GM19463 (cell line): ENCODE results near the gene NHERF2.
"Not testable (repeated sequence)": the region's sequence is repeated elsewhere in the genome, so short reads cannot be mapped to it uniquely, and the experiment has no call there.

Source experiments
- ATAC-seq: cut with Tn5 transposase; IDR thresholded peaks from one replicate; pipeline ENCODE4 v1.9.1; 2021; ENCODE audit warnings: mild to moderate bottlenecking, moderate library complexity; ENCODE audit not compliant: unreplicated experiment

The NHERF2 gene

GRCh38 chr16:2025251-2025650 is 1.5 kb upstream of the NHERF2 start:
- ATAC-seq = no peak

GRCh38 chr16:2025878-2026460 is 733 bp upstream of the NHERF2 start:
- no peak for ATAC-seq

GRCh38 chr16:2027024-2028010 is 615 bp downstream of the NHERF2 start:
- ATAC-seq = no peak

- no peak for ATAC-seq
These were observed 1.4 kb downstream of the NHERF2 start for GRCh38 chr16:2028146-2028545.

- no peak for ATAC-seq
These were observed 2.0 kb downstream of the NHERF2 start for GRCh38 chr16:2028620-2029220.

GRCh38 chr16:2029350-2029749 is 2.6 kb downstream of the NHERF2 start:
- no peak for ATAC-seq

GRCh38 chr16:2030036-2030435 is 3.3 kb downstream of the NHERF2 start:
- no peak for ATAC-seq

GRCh38 chr16:2031081-2031577 is 4.4 kb downstream of the NHERF2 start:
- no peak for ATAC-seq

- ATAC-seq = no peak
These were observed 5.8 kb downstream of the NHERF2 start for GRCh38 chr16:2032285-2033056.

GRCh38 chr16:2033057-2033908 is 6.6 kb downstream of the NHERF2 start:
- ATAC-seq = no peak

GRCh38 chr16:2033909-2034695 is 7.4 kb downstream of the NHERF2 start:
- ATAC-seq = not testable (repeated sequence)

- ATAC-seq = no peak
These were observed 8.2 kb downstream of the NHERF2 start for GRCh38 chr16:2034696-2035430.

- ATAC-seq = no peak
These were observed 8.9 kb downstream of the NHERF2 start for GRCh38 chr16:2035431-2036199.

- no peak for ATAC-seq
These were observed 9.7 kb downstream of the NHERF2 start for GRCh38 chr16:2036200-2036966.

- no peak for ATAC-seq
These were observed 10.4 kb downstream of the NHERF2 start for GRCh38 chr16:2037115-2037514.

- no peak for ATAC-seq
These were observed 11.1 kb downstream of the NHERF2 start for GRCh38 chr16:2037647-2038381.
